ENCODE results near the gene TBC1D10A. TPM values are rescaled to one million over a fixed set of nuclear protein-coding genes. Genes with fewer than 3 reads are reported as not detected.

TBC1D10A gene
- total RNA-seq, 1 experiment from 2014 or later: 18.6 TPM

DNA sequence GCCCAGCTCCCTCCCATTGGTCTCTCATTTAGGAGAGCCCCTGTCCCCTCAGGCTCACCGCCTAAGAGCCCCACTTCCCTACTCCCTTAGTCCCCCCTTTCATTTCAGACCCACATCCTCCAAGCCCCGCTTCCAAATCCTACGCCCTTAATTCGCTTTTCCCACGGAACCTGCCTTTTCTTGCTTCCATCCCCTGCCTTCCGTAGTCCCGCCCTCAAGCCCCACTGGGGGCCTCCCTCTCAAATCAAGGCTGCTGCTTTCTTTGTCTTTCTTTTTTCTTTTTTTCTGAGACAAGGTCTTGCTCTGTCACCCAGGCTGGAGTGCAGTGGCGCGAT, 30.5 kb upstream of the TBC1D10A start:
- ATAC-seq (peak; percentile 23), DNase-seq (ENCODE audit: low read depth, low spot score) (no peak)
- peaks cover 9 to 10% of the 10 kb centered on the region in 2 experiments; a peak in 3 of 4 replicates for H3K36me3 ChIP-seq (ENCODE audit: control insufficient read depth in 1 of 2, insufficient read depth in 2 of 2, low read length in 2 of 2)
- H4K20me1 ChIP-seq (ENCODE audit: insufficient read depth): no peaks in the 10 kb centered on the region
- ChIA-PET RAD21 (ENCODE audit: low non-redundant PET in 1 of 2, low total read pairs in 2 of 2, uncharacterized antibody in 2 of 2, unreplicated experiment in 2 of 2) (interaction anchor here (0.5 to 1.4 kb wide), 4 partner anchors 29 to 148 kb away, joined by 3 to 4 read pairs (median 4); partner anchors contain the start of gene TBC1D10A (in 1 of the 2)), CTCF (interaction anchor here (1.1 to 2.2 kb wide), 3 partner anchors 29 to 69 kb away, joined by 4 to 12 read pairs (median 7); partner anchors contain the start of gene RNF215), POLR2A (interaction anchor here (1.0 to 1.3 kb wide), 6 partner anchors 10 to 69 kb away, joined by 3 to 6 read pairs (median 4); partner anchors contain the start of genes SEC14L2 and TBC1D10A)
- no peaks in the 10 kb centered on the region for H3K9me2 ChIP-seq (ENCODE audit: insufficient read depth)
- H3K27me3 ChIP-seq (ENCODE audit: insufficient read depth, low read length): no peaks in the 10 kb centered on the region
- TSS peak; percentile 39 for BruUV-seq (replicated peaks)
- peaks cover 43% of the 10 kb centered on the region for H3K79me2 ChIP-seq (ENCODE audit: insufficient read depth, low read length)
- intact Hi-C loops (cut with micrococcal nuclease): no loop called here
- H3K4me2 ChIP-seq (ENCODE audit: low read length): peak overlapping the region; percentile 91
- H3K9me3 ChIP-seq (ENCODE audit: control insufficient read depth in 1 of 2, insufficient read depth in 1 of 2, low read depth in 1 of 2, low read length in 2 of 2): no peaks in the 10 kb centered on the region
- H3K4me3 ChIP-seq (replicated peaks in 1 of 2; ENCODE audit: low read depth in 1 of 2, low read length in 2 of 2): peak overlapping the region; percentile 93 to 96
- H3K9ac ChIP-seq (ENCODE audit: low read length): peak overlapping the region; percentile 95
- H3K4me1 ChIP-seq (ENCODE audit: control insufficient read depth in 1 of 2, insufficient read depth in 2 of 2, low read length in 2 of 2): peaks cover 12 to 22% of the 10 kb centered on the region in 2 experiments; a peak in 3 of 4 replicates
- TF ChIP-seq SRF (IDR thresholded peaks at IDR 0.05; ENCODE audit: low read depth) (no peak), CBX3 (IDR thresholded peaks at IDR 0.05; ENCODE audit: low read depth) (no peak), CTCF (IDR thresholded peaks at IDR 0.05 in 2 of 3, conservative IDR thresholded peaks at IDR 0.05 in 1 of 3; ENCODE audit: borderline replicate concordance in 1 of 3, insufficient read depth in 1 of 3, low read depth in 2 of 3, low read length in 2 of 3) (no peak), EZH2 (IDR thresholded peaks at IDR 0.05) (no peak), ZFX (IDR thresholded peaks at IDR 0.05) (no peak), POLR2A (IDR thresholded peaks at IDR 0.05; ENCODE audit: borderline replicate concordance, extremely low read depth, insufficient read depth, insufficient read length) (no peak), YY1 (IDR thresholded peaks at IDR 0.05; ENCODE audit: extremely low read depth, insufficient replicate concordance, low read depth, low read length) (no peak), MAX (IDR thresholded peaks at IDR 0.05) (no peak), SIN3A (IDR thresholded peaks at IDR 0.05; ENCODE audit: low read depth) (no peak), EGR1 (IDR thresholded peaks at IDR 0.05; ENCODE audit: low read depth) (no peak), ELF1 (IDR thresholded peaks at IDR 0.05; ENCODE audit: borderline replicate concordance, low read depth) (no peak), CEBPB (IDR thresholded peaks at IDR 0.05; ENCODE audit: low read depth) (no peak), SP1 (IDR thresholded peaks at IDR 0.05; ENCODE audit: low read depth) (no peak), EZH2phosphoT487 (IDR thresholded peaks at IDR 0.05; ENCODE audit: borderline replicate concordance) (no peak), TCF7L2 (IDR thresholded peaks at IDR 0.05; ENCODE audit: borderline replicate concordance, extremely low read depth, insufficient read depth, insufficient read length) (no peak), JUND (IDR thresholded peaks at IDR 0.05) (no peak), POLR2AphosphoS5 (IDR thresholded peaks at IDR 0.05; ENCODE audit: low read depth, low read length) (no peak), FOSL1 (IDR thresholded peaks at IDR 0.05; ENCODE audit: low read depth) (no peak)
- TF ChIP-seq, protein P1, sequence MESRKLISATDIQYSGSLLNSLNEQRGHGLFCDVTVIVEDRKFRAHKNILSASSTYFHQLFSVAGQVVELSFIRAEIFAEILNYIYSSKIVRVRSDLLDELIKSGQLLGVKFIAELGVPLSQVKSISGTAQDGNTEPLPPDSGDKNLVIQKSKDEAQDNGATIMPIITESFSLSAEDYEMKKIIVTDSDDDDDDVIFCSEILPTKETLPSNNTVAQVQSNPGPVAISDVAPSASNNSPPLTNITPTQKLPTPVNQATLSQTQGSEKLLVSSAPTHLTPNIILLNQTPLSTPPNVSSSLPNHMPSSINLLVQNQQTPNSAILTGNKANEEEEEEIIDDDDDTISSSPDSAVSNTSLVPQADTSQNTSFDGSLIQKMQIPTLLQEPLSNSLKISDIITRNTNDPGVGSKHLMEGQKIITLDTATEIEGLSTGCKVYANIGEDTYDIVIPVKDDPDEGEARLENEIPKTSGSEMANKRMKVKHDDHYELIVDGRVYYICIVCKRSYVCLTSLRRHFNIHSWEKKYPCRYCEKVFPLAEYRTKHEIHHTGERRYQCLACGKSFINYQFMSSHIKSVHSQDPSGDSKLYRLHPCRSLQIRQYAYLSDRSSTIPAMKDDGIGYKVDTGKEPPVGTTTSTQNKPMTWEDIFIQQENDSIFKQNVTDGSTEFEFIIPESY (IDR thresholded peaks at IDR 0.05; ENCODE audit: extremely low read depth, insufficient replicate concordance, low read length): no peak
- H2AFZ ChIP-seq (ENCODE audit: low read depth, low read length, poor library complexity, severe bottlenecking): peak overlapping the region; percentile 56
- H3K27ac ChIP-seq (ENCODE audit: low read depth, low read length): peak overlapping the region; percentile 92; the same call in 1 of the 2 replicates

Data from HCT116 (cell line).